Lower lobe of right lung (tissue), 2 donors: ENCODE measurements around the gene CES3. TPM values are rescaled to one million over a fixed set of nuclear protein-coding genes. Genes with fewer than 3 reads are reported as not detected.

Experiments
- ATAC-seq, 2 donors: fragments of 200-7000 bp; cut with Tn5 transposase; one replicate each; pipeline ENCODE4 v1.9.1; 2020 to 2022; ENCODE audit warnings: mild to moderate bottlenecking in 2 of 2, moderate library complexity in 2 of 2
- DNase-seq: peaks from one replicate; pipeline ENCODE4 v3.0.0-alpha.2; 2020
- H3K27ac ChIP-seq: fragments of 200-600 bp; one replicate; pipeline ENCODE4 v1.8.0; 2022
- H3K27me3 ChIP-seq: fragments of 200-600 bp; one replicate; pipeline ENCODE4 v1.8.0; 2022; ENCODE audit warnings: low read depth
- H3K36me3 ChIP-seq: fragments of 200-600 bp; one replicate; pipeline ENCODE4 v1.8.0; 2022; ENCODE audit warnings: mild to moderate bottlenecking
- H3K4me1 ChIP-seq: fragments of 200-600 bp; one replicate; pipeline ENCODE4 v1.8.0; 2022
- H3K4me3 ChIP-seq: fragments of 200-600 bp; one replicate; pipeline ENCODE4 v1.8.0; 2022; ENCODE audit warnings: mild to moderate bottlenecking
- H3K9me3 ChIP-seq: fragments of 200-600 bp; one replicate; pipeline ENCODE4 v1.8.0; 2022
- CTCF ChIP-seq: fragments of 200-600 bp; IDR thresholded peaks from one replicate; pipeline ENCODE4 v1.8.0; 2022; ENCODE audit warnings: antibody characterized with exemption, mild to moderate bottlenecking
- intact Hi-C: fragments of 100-400 bp; cut with DNase I; formaldehyde crosslinking; loops from one replicate; pipeline ENCODE4 v1.11.0; 2022
- total RNA-seq: library from RNA; stranded (reverse); fragmentation: NEBNext Ultra II Directional; extraction: Animal tissue kit (Norgen Biotek cat#: 25700); gene quantifications from one replicate; pipeline ENCODE4 v1.2.1, GENCODE V29; 2021
- donor health status: DM: no; HTN: yes; CAD: no; lungs with severe emphysema.

Gene CES3
- total RNA-seq, 1 donor from 2014 or later = 2.5 TPM

- TF ChIP-seq CTCF = no peak
- no peak for DNase-seq
- Histone ChIP-seq H3K36me3 (no peaks in the 10 kb centered on the region), H3K4me1 (peaks cover 10% of the 10 kb centered on the region), H3K27me3 (peaks cover 8% of the 10 kb centered on the region), H3K4me3 (no peak overlapping the region), H3K27ac (no peak overlapping the region), H3K9me3 (no peaks in the 10 kb centered on the region)
- no peak for ATAC-seq
- intact Hi-C loops = no loop called here
Measured at GRCh38 chr16:67009158-67009557, 48.1 kb downstream of the CES3 start.

GRCh38 chr16:67011274-67011673, 50.2 kb downstream of the CES3 start:
- no peak for DNase-seq
- Histone ChIP-seq H3K9me3 (no peaks in the 10 kb centered on the region), H3K27me3 (peaks cover 8% of the 10 kb centered on the region), H3K4me1 (peaks cover 17% of the 10 kb centered on the region), H3K36me3 (no peaks in the 10 kb centered on the region), H3K4me3 (no peak overlapping the region), H3K27ac (no peak overlapping the region)
- ATAC-seq = no peak
- intact Hi-C loops = no loop called here
- TF ChIP-seq CTCF = no peak

DNA sequence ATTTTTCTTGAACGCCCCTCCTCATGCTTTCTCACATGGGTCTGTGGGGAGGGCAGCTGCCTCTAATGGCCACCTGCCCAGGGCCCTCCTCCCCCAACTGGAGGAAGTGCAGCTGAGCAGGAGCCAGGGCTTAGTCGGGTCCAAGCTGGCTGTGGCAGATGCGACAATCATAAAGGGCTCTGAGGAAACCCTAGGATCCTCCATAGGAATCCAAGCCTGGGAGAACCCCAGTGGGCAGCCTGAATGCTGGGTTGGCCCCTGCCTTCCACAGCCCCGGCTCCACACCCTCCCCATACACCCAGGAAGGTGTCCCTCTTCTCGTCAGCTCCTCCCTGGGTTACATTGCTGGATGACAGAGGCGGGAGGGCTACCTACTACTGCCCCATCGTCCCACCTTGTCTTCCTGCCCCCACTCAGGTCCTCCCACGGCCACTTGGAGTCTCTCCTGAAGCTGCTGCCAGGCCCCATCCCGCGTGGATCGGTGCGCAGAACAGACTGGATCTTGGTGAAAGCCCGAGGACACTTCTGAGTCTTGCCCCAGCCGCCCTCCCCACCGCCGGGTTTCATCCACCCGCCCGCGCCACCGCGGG, 52.3 kb downstream of the CES3 start:
- H3K4me3 ChIP-seq = peak overlapping the region; percentile 65
- H3K27me3 ChIP-seq = peaks cover 8% of the 10 kb centered on the region
- no peak for TF ChIP-seq CTCF
- H3K9me3 ChIP-seq = no peaks in the 10 kb centered on the region
- ATAC-seq = peak; percentile 1 to 5
- peaks cover 17% of the 10 kb centered on the region for H3K4me1 ChIP-seq
- no peaks in the 10 kb centered on the region for H3K36me3 ChIP-seq
- DNase-seq = no peak
- intact Hi-C loops = no loop called here
- peak overlapping the region; percentile 62 for H3K27ac ChIP-seq

DNA sequence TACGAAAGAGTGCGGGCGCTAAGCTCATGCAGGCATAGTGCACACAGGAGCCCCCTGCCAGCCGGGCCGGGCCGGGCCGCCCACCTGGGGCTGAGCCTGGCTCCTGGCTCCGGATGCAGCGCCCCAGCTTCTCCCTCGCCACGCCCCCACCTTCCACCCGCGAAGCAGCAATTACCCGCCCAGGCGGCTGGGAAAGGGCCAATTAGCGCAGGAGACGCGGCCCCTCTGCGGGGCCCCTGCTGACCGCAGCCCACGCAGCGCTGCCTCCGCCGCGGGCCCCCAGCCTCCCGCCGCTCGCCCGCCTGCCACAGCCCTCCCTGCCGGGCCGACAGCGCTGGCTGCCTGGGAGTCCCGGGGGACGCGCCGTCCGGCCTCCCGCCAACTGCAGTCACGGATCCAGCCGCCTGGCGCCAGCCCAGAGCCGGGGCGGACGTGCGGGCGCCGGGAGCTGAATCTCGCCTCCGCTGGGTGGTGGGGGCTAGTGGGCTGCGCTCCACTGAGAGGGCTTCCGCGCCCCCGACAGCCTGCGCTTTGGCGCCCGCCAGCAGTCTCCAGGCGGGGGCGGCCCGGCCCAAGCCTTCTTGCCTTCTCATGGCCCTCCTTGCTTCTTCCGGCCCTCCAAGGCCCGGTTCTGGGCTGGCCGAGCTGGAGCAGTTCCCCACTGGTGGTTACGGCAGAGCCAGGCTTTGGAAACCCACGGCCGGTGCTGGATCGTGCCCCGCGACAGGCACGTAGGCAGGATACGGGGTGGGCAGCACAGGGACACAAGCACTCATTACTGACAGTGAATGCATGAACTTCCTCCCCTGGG, 53.0 kb downstream of the CES3 start:
- H3K36me3 ChIP-seq = no peaks in the 10 kb centered on the region
- H3K4me3 ChIP-seq = peak overlapping the region; percentile 65
- peaks cover 8% of the 10 kb centered on the region for H3K27me3 ChIP-seq
- H3K27ac ChIP-seq = peak overlapping the region; percentile 62
- intact Hi-C loops = no loop called here
- peak; percentile 47 for TF ChIP-seq CTCF
- ATAC-seq (peak; percentile 77 to 81), DNase-seq (peak; percentile 79)
- H3K4me1 ChIP-seq = peaks cover 17% of the 10 kb centered on the region
- H3K9me3 ChIP-seq = no peaks in the 10 kb centered on the region

GRCh38 chr16:67014634-67015312, 53.7 kb downstream of the CES3 start:
- H3K36me3 ChIP-seq = no peaks in the 10 kb centered on the region
- TF ChIP-seq CTCF = no peak
- H3K4me1 ChIP-seq = peaks cover 17% of the 10 kb centered on the region
- H3K27me3 ChIP-seq = peaks cover 8% of the 10 kb centered on the region
- no peak for ATAC-seq
- DNase-seq = no peak
- no peaks in the 10 kb centered on the region for H3K9me3 ChIP-seq
- intact Hi-C loops = no loop called here
- H3K4me3 ChIP-seq = peak overlapping the region; percentile 65
- H3K27ac ChIP-seq = peak overlapping the region; percentile 62
